Adrenal gland (tissue), 5 donors: ENCODE data around the gene NOP9.

Source experiments
- CTCF ChIP-seq, 6 experiments: fragments of 450-650 bp in 4 of 6; fragments of 200-600 bp in 2 of 6; sonication (generic) in 1 of 6; IDR thresholded peaks; 1 replicate in 5 of 6; 2 replicates in 1 of 6; pipeline versions ENCODE4 v1.5.1 to v1.8.0; 2016 to 2021; ENCODE audit warnings: antibody characterized with exemption in 6 of 6, mild to moderate bottlenecking in 2 of 6, moderate library complexity in 1 of 6
- POLR2A ChIP-seq, 2 donors: fragments of 450-650 bp; IDR thresholded peaks; one replicate each; pipeline ENCODE4 v1.6.1; 2017; ENCODE audit warnings: antibody characterized with exemption in 2 of 2, mild to moderate bottlenecking in 2 of 2, moderate library complexity in 1 of 2
- donor health status: DM: no; HTN: no; CAD: no.

GRCh38 chr14:24283796-24284460 lies 15.7 kb upstream of the NOP9 start:
- TF ChIP-seq CTCF (IDR thresholded peaks at IDR 0.05), result no peak
- no peak for TF ChIP-seq POLR2A (IDR thresholded peaks at IDR 0.05)
